ENCODE measurements around the gene EFHB.
"Not testable (repeated sequence)": the region's sequence is repeated elsewhere in the genome, so short reads cannot be mapped to it uniquely, and the experiment has no call there.

Gene EFHB

DNA sequence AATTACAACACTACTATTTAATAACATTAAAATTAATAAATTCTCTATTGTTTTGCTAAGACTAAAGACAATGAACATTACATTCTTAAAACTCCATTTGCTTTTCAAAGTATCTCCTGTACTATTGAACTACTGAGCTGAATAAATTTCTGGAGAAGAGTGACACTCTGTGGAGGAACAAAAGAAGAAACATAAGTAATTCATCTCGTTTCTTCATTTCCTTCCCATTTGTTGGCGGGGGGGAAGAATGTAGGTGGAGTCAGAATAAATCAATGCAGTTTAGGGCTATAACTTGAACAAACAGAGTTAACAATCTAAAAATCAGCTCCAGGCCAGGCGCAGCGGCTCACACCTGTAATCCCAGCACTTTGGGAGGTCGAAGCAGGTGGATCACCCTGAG, 32.7 kb downstream of the EFHB start (continued):
- TF ChIP-seq BACH2 (CRISPR knock-in tag; IDR thresholded peaks at IDR 0.05; ENCODE audit: borderline replicate concordance) = no peak
- TF ChIP-seq, protein P1, sequence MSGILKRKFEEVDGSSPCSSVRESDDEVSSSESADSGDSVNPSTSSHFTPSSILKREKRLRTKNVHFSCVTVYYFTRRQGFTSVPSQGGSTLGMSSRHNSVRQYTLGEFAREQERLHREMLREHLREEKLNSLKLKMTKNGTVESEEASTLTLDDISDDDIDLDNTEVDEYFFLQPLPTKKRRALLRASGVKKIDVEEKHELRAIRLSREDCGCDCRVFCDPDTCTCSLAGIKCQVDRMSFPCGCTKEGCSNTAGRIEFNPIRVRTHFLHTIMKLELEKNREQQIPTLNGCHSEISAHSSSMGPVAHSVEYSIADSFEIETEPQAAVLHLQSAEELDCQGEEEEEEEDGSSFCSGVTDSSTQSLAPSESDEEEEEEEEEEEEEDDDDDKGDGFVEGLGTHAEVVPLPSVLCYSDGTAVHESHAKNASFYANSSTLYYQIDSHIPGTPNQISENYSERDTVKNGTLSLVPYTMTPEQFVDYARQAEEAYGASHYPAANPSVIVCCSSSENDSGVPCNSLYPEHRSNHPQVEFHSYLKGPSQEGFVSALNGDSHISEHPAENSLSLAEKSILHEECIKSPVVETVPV (CRISPR knock-in tag; IDR thresholded peaks at IDR 0.05) = no peak
- TF ChIP-seq, protein P2, sequence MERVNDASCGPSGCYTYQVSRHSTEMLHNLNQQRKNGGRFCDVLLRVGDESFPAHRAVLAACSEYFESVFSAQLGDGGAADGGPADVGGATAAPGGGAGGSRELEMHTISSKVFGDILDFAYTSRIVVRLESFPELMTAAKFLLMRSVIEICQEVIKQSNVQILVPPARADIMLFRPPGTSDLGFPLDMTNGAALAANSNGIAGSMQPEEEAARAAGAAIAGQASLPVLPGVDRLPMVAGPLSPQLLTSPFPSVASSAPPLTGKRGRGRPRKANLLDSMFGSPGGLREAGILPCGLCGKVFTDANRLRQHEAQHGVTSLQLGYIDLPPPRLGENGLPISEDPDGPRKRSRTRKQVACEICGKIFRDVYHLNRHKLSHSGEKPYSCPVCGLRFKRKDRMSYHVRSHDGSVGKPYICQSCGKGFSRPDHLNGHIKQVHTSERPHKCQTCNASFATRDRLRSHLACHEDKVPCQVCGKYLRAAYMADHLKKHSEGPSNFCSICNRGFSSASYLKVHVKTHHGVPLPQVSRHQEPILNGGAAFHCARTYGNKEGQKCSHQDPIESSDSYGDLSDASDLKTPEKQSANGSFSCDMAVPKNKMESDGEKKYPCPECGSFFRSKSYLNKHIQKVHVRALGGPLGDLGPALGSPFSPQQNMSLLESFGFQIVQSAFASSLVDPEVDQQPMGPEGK (CRISPR knock-in tag; IDR thresholded peaks at IDR 0.05; ENCODE audit: borderline replicate concordance) = no peak
- TF ChIP-seq ZNF8 (CRISPR knock-in tag; IDR thresholded peaks at IDR 0.05) = no peak
- no peak for TF ChIP-seq ZFP30 (CRISPR knock-in tag; IDR thresholded peaks at IDR 0.05)
- no peak for TF ChIP-seq TCF4 (CRISPR knock-in tag; IDR thresholded peaks at IDR 0.05; ENCODE audit: borderline replicate concordance)
- no peak for TF ChIP-seq TOX (CRISPR knock-in tag; IDR thresholded peaks at IDR 0.05; ENCODE audit: borderline replicate concordance)
- no peak for TF ChIP-seq SNAI2 (CRISPR knock-in tag; IDR thresholded peaks at IDR 0.05)
- TF ChIP-seq ARNTL (CRISPR knock-in tag; IDR thresholded peaks at IDR 0.05; ENCODE audit: borderline replicate concordance, low read depth) = no peak

DNA sequence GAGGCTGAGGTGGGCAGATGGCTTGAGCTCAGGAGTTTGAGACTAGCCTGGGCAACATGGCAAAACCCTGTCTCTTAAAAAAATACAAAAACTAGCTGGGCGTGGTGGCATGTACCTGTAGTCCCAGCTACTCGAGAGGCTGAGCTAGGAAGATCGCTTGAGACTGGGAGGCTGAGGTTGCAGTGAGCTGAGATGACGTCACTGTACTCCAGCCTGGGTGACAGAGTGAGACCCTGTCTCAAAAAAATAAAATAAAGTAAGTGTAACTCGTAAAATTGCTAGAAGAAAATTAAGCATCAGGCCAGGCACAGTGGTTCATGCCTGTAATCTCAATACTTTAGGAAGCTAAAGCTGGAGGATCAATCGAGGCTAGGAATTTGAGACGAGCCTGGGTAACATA, 34.2 kb downstream of the EFHB start:
- ATAC-seq = not testable (repeated sequence)

DNA sequence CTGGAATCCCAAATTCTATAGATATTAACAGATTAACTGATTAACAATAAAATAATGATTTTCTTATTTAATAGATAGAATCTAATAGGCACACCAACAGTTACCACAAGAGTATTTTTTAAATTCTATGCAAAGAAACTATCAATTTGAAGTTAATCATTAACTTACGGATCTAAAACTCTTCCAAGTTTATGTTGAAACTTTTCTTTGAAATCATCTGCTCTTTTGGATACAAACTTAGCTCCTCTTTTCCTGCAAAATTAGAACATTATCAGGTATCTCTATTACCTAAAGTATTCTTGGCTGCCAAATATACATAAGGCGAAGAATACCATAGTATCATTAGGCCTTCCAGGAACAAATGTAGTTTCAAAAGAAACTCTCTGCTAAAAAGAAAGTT, 34.8 kb downstream of the EFHB start:
- no peak for ATAC-seq
- TF ChIP-seq CSDC2 (CRISPR knock-in tag; IDR thresholded peaks at IDR 0.05) (no peak), ZFP3 (CRISPR knock-in tag; IDR thresholded peaks at IDR 0.05) (no peak), GLIS3 (CRISPR knock-in tag; IDR thresholded peaks at IDR 0.05) (no peak), RARB (CRISPR knock-in tag; IDR thresholded peaks at IDR 0.05) (no peak), TCF4 (CRISPR knock-in tag; IDR thresholded peaks at IDR 0.05; ENCODE audit: borderline replicate concordance) (no peak), ZNF70 (CRISPR knock-in tag; IDR thresholded peaks at IDR 0.05) (no peak), ZC3H10 (CRISPR knock-in tag; IDR thresholded peaks at IDR 0.05) (no peak), ISL1 (CRISPR knock-in tag; IDR thresholded peaks at IDR 0.05) (no peak), ESRRG (CRISPR knock-in tag; IDR thresholded peaks at IDR 0.05) (no peak), ZNF8 (CRISPR knock-in tag; IDR thresholded peaks at IDR 0.05) (no peak), ZNF565 (CRISPR knock-in tag; conservative IDR thresholded peaks at IDR 0.05; ENCODE audit: low read depth) (no peak)

DNA sequence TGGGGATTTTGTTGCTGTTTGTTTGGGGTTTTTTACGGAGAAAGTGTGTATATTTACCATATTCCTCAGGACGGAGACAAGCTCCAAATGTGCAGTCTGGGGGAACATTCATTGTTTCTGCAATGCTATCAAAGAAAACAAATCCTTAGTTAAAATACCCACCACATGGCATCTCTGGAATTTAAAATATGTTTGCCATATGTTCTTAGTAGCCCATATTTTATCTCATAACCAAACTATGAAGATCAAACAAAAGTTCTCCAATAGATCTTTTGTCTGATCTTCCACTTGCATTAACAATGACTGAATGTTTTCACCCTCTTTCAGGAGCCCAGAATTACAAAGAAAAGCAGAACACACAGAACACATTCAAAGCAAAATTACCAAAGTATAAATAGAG, 35.3 kb downstream of the EFHB start:
- ATAC-seq = peak; percentile 79
- TF ChIP-seq ISL1 (CRISPR knock-in tag; IDR thresholded peaks at IDR 0.05) = peak; percentile 60
- no peak for TF ChIP-seq ZC3H10 (CRISPR knock-in tag; IDR thresholded peaks at IDR 0.05)

DNA sequence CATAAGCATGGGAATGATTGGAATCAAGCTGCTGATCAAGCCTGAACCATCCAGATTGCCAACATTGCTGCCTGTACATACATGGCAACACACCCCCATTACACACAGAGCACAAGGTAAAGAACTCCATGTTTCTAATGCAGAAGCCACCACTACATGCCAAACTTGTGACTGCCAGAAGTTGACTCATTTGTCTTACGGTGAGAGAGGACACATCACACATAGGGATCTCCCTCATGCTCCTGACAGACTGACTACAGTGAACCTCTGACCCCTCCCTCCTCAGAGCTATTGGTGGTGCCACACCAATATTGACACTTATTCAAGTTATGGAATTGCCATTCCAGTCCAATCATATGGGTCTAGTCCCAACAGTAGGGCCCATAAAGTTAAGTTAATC, 42.3 kb downstream of the EFHB start:
- no peak for ATAC-seq

More for the DNA sequence above, 42.3 kb downstream of the EFHB start:
- TF ChIP-seq RARB (CRISPR knock-in tag; IDR thresholded peaks at IDR 0.05) (no peak), ZNF565 (CRISPR knock-in tag; conservative IDR thresholded peaks at IDR 0.05; ENCODE audit: low read depth) (no peak), ZC3H10 (CRISPR knock-in tag; IDR thresholded peaks at IDR 0.05) (no peak), ZNF70 (CRISPR knock-in tag; IDR thresholded peaks at IDR 0.05) (no peak), TOX (CRISPR knock-in tag; IDR thresholded peaks at IDR 0.05; ENCODE audit: borderline replicate concordance) (no peak), OSR1 (CRISPR knock-in tag; IDR thresholded peaks at IDR 0.05) (no peak), ZFP3 (CRISPR knock-in tag; IDR thresholded peaks at IDR 0.05) (no peak), GLIS3 (CRISPR knock-in tag; IDR thresholded peaks at IDR 0.05) (no peak), ZFP30 (CRISPR knock-in tag; IDR thresholded peaks at IDR 0.05) (no peak), PPARA (CRISPR knock-in tag; IDR thresholded peaks at IDR 0.05; ENCODE audit: borderline replicate concordance) (no peak), TCF4 (CRISPR knock-in tag; IDR thresholded peaks at IDR 0.05; ENCODE audit: borderline replicate concordance) (no peak), BACH2 (CRISPR knock-in tag; IDR thresholded peaks at IDR 0.05; ENCODE audit: borderline replicate concordance) (no peak)
- TF ChIP-seq, protein P1 (CRISPR knock-in tag; IDR thresholded peaks at IDR 0.05) = no peak

All from SK-N-SH treated with all-trans-retinoic acid at 6 μM for 48 hours (cell line).